Measurements from ENCODE around the gene EFNA3. TPM values are rescaled to one million over a fixed set of nuclear protein-coding genes. Genes with fewer than 3 reads are reported as not detected.

Gene EFNA3
- polyA plus RNA-seq, 1 donor from 2014 or later = 1.3 TPM

DNA sequence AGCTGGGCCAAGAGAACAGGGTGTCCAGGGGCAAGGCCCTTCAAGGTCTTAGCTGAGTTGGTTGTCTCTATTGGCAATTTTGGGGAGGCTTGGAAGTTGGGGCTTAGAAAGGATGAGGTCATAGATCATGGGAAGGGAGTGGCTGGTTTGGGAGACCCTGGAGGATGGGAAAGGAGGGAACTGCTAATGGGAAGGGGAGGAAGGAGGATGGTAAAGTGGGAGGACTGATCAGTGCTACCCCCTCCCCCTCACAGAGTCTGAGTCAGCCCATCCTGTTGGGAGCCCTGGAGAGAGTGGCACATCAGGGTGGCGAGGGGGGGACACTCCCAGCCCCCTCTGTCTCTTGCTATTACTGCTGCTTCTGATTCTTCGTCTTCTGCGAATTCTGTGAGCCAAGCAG is 10.0 kb upstream of the EFNA3 start:
- H3K27ac Mint-ChIP-seq = peak overlapping the region in 2 of 3 donors; percentile 58 to 67

DNA sequence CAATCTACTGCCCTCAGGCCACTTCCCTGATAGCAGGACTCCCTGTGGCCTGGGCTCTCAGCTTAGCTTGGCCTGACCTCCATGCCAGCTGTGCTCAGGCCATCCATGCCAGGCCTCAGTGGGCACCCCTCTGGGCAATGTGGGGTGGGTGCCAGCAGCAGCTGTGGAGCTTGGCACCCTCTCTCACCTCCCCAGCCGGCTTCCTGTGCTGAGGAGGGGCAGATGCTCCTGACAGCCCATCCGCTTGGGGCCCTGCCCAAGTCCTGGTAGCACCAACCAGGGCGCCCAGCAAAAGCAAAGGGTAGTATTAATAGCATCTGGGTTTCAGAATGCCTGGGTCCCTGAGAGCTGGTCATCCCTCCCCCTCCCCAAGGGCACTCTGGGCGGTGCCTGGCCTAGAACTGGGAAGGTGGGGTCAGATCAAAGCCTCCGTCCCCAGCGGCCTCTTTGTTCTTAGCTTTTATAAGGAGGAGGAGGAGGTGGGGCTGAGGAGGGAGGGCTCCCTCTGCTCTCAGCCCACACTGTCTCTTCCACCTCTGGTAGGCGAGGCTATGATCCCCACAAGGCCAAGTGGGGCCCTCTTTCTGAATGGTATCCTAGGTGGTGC is 9.0 kb upstream of the EFNA3 start:
- Mint-ChIP-seq H3K27me3 (no peaks in the 10 kb centered on the region), H3K4me3 (peak overlapping the region in 2 of 4 donors; percentile 29 to 57), H3K27ac (peak overlapping the region in 1 of 3 donors; percentile 58), H3K36me3 (peaks cover 3% of the 10 kb centered on the region), H3K9me3 (no peaks in the 10 kb centered on the region), H3K4me1 (peaks cover 24 to 30% (median 28%) of the 10 kb centered on the region in 3 donors)

More for the DNA sequence above, 10.0 kb upstream of the EFNA3 start:
- Mint-ChIP-seq H3K9me3 (no peaks in the 10 kb centered on the region), H3K27me3 (no peaks in the 10 kb centered on the region), H3K36me3 (peaks cover 3% of the 10 kb centered on the region), H3K4me3 (peak overlapping the region in 1 of 4 donors; percentile 81), H3K4me1 (peaks cover 25 to 32% (median 29%) of the 10 kb centered on the region in 3 donors)

DNA sequence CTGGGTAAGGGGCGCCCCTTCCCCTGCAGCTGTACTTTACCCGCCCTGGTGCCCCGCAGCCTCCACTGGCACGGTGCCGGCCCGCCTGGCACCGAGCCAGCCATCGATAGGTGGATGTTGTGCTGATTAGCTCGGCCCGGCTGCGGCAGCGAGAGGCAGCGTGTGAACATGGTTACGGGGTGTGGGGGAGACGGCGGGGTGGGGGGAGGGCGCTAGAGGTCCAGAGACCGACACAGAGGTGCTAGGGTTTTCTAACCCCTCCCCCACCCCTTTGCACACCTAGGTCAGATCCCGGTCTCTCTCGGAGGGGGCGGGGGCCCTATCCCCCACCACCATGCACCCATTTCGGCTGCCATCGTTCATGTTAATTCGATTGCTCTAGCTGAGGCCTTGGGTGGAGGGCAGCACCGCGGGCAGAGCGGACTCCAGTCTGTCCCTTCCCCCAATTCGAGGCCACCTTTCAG is 8.4 kb upstream of the EFNA3 start:
- Mint-ChIP-seq H3K27ac (no peak overlapping the region), H3K4me3 (peak overlapping the region in 2 of 4 donors; percentile 49 to 86), H3K27me3 (no peaks in the 10 kb centered on the region), H3K4me1 (peaks cover 24 to 26% (median 25%) of the 10 kb centered on the region in 3 donors), H3K9me3 (no peaks in the 10 kb centered on the region), H3K36me3 (peaks cover 3% of the 10 kb centered on the region)

- Mint-ChIP-seq H3K36me3 (peaks cover 3% of the 10 kb centered on the region), H3K27ac (peak overlapping the region in 2 of 3 donors; percentile 85 to 92), H3K9me3 (no peaks in the 10 kb centered on the region), H3K4me1 (peaks cover 24 to 26% (median 25%) of the 10 kb centered on the region in 3 donors), H3K4me3 (peak overlapping the region; percentile 49 to 90 (median 86)), H3K27me3 (no peaks in the 10 kb centered on the region)
Measured at GRCh38 chr1:155070721-155071569, 7.7 kb upstream of the EFNA3 start.

GRCh38 chr1:155071701-155072100 is 6.9 kb upstream of the EFNA3 start:
- peaks cover 23 to 29% (median 23%) of the 10 kb centered on the region in 3 donors for H3K4me1 Mint-ChIP-seq
- peak overlapping the region; percentile 49 to 90 (median 80) for H3K4me3 Mint-ChIP-seq
- H3K36me3 Mint-ChIP-seq = peaks cover 3% of the 10 kb centered on the region
- H3K27me3 Mint-ChIP-seq = no peaks in the 10 kb centered on the region
- peak overlapping the region in 2 of 3 donors; percentile 85 to 92 for H3K27ac Mint-ChIP-seq
- no peaks in the 10 kb centered on the region for H3K9me3 Mint-ChIP-seq

DNA sequence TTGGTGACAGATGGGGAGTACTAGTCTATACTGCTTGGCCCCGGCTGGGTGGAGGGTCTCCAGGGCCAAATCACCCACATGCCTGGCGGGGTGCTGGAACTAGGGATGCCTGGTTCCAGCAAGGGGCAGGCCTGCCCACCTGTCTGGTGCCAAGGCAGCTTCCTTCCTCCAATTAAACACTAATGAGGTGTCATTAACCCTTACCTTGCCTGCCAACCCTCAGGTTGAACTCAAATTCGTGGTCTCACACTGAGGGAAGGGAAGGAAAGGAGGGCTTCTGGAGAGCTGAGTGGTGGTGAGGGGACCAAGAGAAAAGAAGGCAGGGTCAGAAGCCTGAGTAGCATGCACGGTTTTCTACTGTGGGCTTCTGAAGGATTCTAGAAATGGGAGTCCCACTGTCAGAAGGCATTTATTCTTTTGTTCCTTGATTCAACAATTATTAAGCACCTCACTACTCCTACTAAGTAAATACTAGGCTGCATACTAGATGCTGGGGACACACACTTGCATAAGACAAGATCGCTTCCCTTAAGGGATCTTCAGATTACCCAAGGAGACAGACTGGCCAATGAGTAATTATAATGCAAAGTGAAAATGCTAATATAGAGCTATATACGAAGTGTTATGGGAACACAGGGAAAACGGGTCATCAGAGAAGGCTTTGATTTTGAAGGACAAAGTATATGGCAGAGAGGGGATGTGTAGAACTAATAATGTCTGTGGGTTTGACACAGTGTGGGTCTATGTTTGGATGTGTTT is 5.9 kb upstream of the EFNA3 start:
- Mint-ChIP-seq H3K4me3 (peak overlapping the region in 3 of 4 donors; percentile 49 to 90 (median 86)), H3K27me3 (no peaks in the 10 kb centered on the region), H3K36me3 (peaks cover 3% of the 10 kb centered on the region), H3K4me1 (peaks cover 15 to 29% (median 19%) of the 10 kb centered on the region in 3 donors), H3K27ac (peak overlapping the region in 1 of 3 donors; percentile 92), H3K9me3 (no peaks in the 10 kb centered on the region)

DNA sequence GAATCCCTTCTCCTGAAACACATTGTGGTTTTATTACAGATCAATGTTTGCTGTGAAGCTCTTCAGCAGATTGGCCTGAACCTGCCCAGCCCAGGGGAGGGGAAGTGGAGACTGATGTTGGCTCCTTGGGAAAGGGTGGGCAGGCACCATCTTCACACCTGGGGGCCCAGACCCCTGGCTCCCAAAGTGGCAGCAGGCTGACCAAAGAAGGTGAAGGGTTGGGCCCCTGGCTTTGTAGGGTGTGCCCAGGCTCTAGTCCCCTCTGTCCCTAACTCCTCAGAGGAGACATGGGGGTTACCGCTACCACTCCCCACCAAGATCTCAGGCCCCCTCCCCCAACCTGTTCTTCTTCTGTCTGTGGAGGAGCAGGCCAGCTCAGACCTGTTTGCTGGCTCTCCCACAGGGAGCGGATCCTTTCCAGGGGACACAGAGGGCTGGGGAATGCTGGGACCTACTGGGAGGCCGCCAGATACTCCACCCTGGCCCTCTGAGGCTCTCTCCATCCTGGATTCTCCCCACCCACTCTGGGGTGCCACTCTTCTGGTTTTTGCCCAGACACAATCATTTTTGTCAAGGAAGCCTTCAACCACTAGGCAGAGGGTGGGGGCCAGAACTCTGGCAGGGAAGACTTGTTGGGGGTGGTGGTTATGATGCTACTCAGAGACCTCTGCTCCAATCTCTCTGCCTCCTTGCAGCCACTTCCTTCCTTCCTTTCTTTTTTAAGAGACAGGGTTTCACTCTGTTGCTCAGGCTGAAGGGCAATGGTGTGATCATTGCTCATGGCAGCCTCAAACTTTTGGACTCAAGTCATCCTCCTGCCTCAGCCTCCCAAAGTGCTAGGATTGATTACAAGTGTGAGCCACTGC is 5.0 kb upstream of the EFNA3 start:
- H3K27ac Mint-ChIP-seq = peak overlapping the region in 1 of 3 donors; percentile 83
- H3K4me3 Mint-ChIP-seq = peak overlapping the region in 2 of 4 donors; percentile 49
- no peaks in the 10 kb centered on the region for H3K9me3 Mint-ChIP-seq
- peaks cover 15 to 29% (median 19%) of the 10 kb centered on the region in 3 donors for H3K4me1 Mint-ChIP-seq
- H3K27me3 Mint-ChIP-seq = no peaks in the 10 kb centered on the region
- H3K36me3 Mint-ChIP-seq = peaks cover 3% of the 10 kb centered on the region

DNA sequence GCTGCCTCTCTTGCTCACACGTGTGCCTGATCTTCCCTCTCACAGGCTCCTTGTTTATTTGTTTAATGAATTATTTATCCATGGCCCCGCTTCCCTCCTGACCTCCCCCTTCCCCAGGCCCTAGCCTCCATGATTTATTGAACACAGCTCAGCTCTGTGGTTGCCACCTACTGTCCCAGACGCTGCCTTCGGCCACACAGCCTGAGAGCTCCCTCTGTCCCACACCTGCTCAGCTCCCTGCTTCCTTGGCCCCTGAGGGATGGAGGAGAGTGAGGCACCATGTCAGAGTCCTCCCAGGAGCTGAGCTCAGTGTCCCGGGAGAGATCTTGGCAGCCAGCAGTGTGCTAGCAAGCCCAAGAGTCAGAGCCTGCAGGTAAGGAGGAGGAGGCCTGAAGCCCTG is 3.1 kb upstream of the EFNA3 start:
- Mint-ChIP-seq H3K4me3 (no peak overlapping the region), H3K9me3 (no peaks in the 10 kb centered on the region), H3K27ac (peak overlapping the region in 1 of 3 donors; percentile 82), H3K4me1 (peaks cover 21 to 34% (median 23%) of the 10 kb centered on the region in 3 donors), H3K36me3 (peaks cover 3% of the 10 kb centered on the region), H3K27me3 (peaks cover 7% of the 10 kb centered on the region)

DNA sequence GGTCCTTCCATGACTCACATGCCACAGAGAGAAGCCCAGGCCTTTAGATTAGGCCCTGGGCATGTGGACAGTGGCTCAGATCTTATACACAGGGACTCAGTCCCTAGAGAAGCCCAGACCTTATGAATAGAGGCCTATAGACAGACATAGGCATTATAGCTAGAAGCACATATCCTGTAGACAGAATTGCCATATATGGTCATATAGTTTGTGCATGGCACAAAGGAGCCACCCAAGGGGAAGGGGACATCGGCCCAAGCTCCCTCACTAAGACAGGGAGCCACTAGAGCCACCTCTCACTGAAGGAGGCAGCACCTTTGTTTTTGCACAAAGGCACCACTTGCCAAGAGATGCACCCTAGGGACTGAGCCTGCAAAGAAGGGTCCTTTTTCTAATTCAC is 2.3 kb upstream of the EFNA3 start:
- H3K27me3 Mint-ChIP-seq = peaks cover 11% of the 10 kb centered on the region
- peaks cover 0 to under 1% (median 0%) of the 10 kb centered on the region in 3 donors for H3K9me3 Mint-ChIP-seq
- peaks cover 22 to 34% (median 27%) of the 10 kb centered on the region in 3 donors for H3K4me1 Mint-ChIP-seq
- H3K27ac Mint-ChIP-seq = peak overlapping the region in 1 of 3 donors; percentile 9
- H3K36me3 Mint-ChIP-seq = peaks cover 3% of the 10 kb centered on the region
- peak overlapping the region in 1 of 4 donors; percentile 34 for H3K4me3 Mint-ChIP-seq

DNA sequence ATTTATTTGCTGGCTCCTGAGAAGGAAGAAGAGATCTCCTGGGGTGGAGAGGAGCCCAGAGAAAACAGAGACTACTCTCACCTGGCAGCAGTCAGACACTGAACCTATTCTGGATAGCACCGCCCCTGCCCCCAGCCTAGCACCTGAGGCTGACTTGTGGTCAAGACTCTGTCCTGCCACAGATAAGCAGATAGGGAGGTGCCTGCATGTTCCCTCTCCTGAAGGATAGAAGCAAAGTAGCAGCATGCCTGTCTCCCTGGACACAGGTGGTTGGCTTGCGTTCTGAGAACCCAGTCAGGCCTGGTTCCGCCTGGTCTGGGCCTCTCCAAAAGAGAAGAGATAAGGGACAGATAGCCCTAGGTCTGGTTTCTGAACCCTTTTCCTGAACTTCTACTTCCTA is 1.3 kb upstream of the EFNA3 start:
- H3K36me3 Mint-ChIP-seq = no peaks in the 10 kb centered on the region
- H3K27ac Mint-ChIP-seq = peak overlapping the region in 2 of 3 donors; percentile 4 to 9
- peaks cover 0 to 1% (median 0%) of the 10 kb centered on the region in 3 donors for H3K9me3 Mint-ChIP-seq
- H3K4me1 Mint-ChIP-seq = peaks cover 16 to 32% (median 25%) of the 10 kb centered on the region in 3 donors
- H3K4me3 Mint-ChIP-seq = peak overlapping the region in 2 of 4 donors; percentile 34 to 50
- H3K27me3 Mint-ChIP-seq = peaks cover 19% of the 10 kb centered on the region

- Mint-ChIP-seq H3K4me3 (peak overlapping the region in 3 of 4 donors; percentile 23 to 68 (median 34)), H3K36me3 (no peaks in the 10 kb centered on the region), H3K27ac (peak overlapping the region in 1 of 3 donors; percentile 4), H3K27me3 (peaks cover 23% of the 10 kb centered on the region), H3K4me1 (peaks cover 16 to 27% (median 25%) of the 10 kb centered on the region in 3 donors), H3K9me3 (peaks cover 0 to 1% (median 0%) of the 10 kb centered on the region in 3 donors)
Measured at GRCh38 chr1:155077758-155078445, 735 bp upstream of the EFNA3 start.

DNA sequence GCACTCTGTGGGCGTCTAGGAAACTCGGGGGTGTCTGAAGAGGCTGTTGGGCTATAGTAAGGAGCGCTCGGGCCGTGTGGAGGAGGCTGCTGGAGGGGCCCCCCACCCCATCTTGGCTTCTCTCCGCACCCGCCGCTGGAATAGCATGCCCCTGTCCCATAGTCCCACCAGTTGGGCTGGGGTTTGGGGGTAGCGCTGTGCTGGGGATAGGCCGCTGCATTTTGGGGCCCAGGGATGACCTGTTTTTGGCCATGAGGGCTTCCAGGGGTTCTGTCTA is 511 bp downstream of the EFNA3 start:
- Mint-ChIP-seq H3K9me3 (peaks cover 0 to 1% (median 0%) of the 10 kb centered on the region in 3 donors), H3K4me3 (peak overlapping the region; percentile 19 to 96 (median 80)), H3K36me3 (no peaks in the 10 kb centered on the region), H3K4me1 (peaks cover 14 to 23% (median 22%) of the 10 kb centered on the region in 3 donors), H3K27ac (peak overlapping the region; percentile 17 to 83 (median 67)), H3K27me3 (peaks cover 29% of the 10 kb centered on the region)

All from IgD-negative memory B cell (primary cell).